H1 (cell line): ENCODE results near the gene C1GALT1. TPM values are rescaled to one million over a fixed set of nuclear protein-coding genes. Genes with fewer than 3 reads are reported as not detected.

ENCODE experiments used
- CTCF ChIA-PET: fragments of 300-600 bp; sonication (Branson Sonifier 250); formaldehyde crosslinking; loops from one replicate; lab custom pipeline; 2021; ENCODE audit not compliant: partially characterized antibody; lab: Charles Lee
- POLR2A ChIA-PET: fragments of 300-600 bp; sonication (Branson Sonifier 250); formaldehyde crosslinking; loops from one replicate; lab custom pipeline; 2021; ENCODE audit warnings: inconsistent platforms; ENCODE audit not compliant: partially characterized antibody; lab: Charles Lee
- DNase-seq, 2 experiments: peaks; one replicate each; pipeline versions ENCODE4 v3.0.0 to v3.0.0-alpha.2; 2010 to 2022; ENCODE audit warnings: low spot score in 2 of 2, low read depth in 1 of 2, mixed read lengths in 1 of 2
- FAIRE-seq: peaks from 2 replicates; lab custom pipeline; 2011; peaks lifted over from hg19 to GRCh38; lab: Jason Lieb, UNC
- H2AFZ ChIP-seq: 2 replicates; pipeline ENCODE4 v1.8.1; 2012; ENCODE audit warnings: low read length, inconsistent platforms
- H2AK5ac ChIP-seq: 2 replicates; pipeline ENCODE4 v1.6.1; 2013; ENCODE audit warnings: low read depth, low read length
- H2BK120ac ChIP-seq: replicated peaks from 2 replicates; pipeline ENCODE3; 2013; ENCODE audit warnings: low read depth, low read length, inconsistent platforms
- H2BK12ac ChIP-seq: 2 replicates; pipeline ENCODE4 v1.6.1; 2013; ENCODE audit warnings: low read depth, low read length
- H2BK15ac ChIP-seq: 2 replicates; pipeline ENCODE4 v1.6.1; 2013; ENCODE audit warnings: low read length
- H2BK20ac ChIP-seq: 2 replicates; pipeline ENCODE4 v1.6.1; 2013; ENCODE audit warnings: low read length
- H2BK5ac ChIP-seq: 2 replicates; pipeline ENCODE4 v1.6.1; 2013; ENCODE audit warnings: low read depth, low read length
- H3K14ac ChIP-seq: 2 replicates; pipeline ENCODE4 v1.6.1; 2013; ENCODE audit warnings: inconsistent platforms; ENCODE audit not compliant: insufficient read length
- H3K18ac ChIP-seq: 2 replicates; pipeline ENCODE4 v1.6.1; 2013; ENCODE audit warnings: low read length; ENCODE audit errors: extremely low read depth
- H3K23ac ChIP-seq: 2 replicates; pipeline ENCODE4 v1.6.1; 2013; ENCODE audit warnings: inconsistent platforms; ENCODE audit not compliant: insufficient read length
- H3K23me2 ChIP-seq: 2 replicates; pipeline ENCODE4 v1.6.1; 2013; ENCODE audit warnings: low read depth, low read length
- H3K27ac ChIP-seq: 2 replicates; pipeline ENCODE4 v1.6.1; 2011; ENCODE audit warnings: low read depth, low read length, inconsistent platforms
- H3K27me3 ChIP-seq, 4 experiments: replicated peaks in 1 of 4; 1 replicate in 1 of 4; 2 replicates in 3 of 4; pipeline versions ENCODE4 v1.6.1 to v1.8.1; 2011 to 2013; ENCODE audit warnings: low read length in 3 of 4, mild to moderate bottlenecking in 3 of 4, inconsistent platforms in 2 of 4, mixed read lengths in 2 of 4, moderate library complexity in 1 of 4; ENCODE audit not compliant: control insufficient read depth in 3 of 4, insufficient read depth in 3 of 4; ENCODE audit errors: extremely low read depth in 1 of 4
- H3K36me3 ChIP-seq, 4 experiments: 2 replicates each; pipeline versions ENCODE4 v1.6.1 to v1.8.1; 2011 to 2013; ENCODE audit warnings: mild to moderate bottlenecking in 4 of 4, low read length in 3 of 4, moderate library complexity in 2 of 4, control low read depth in 1 of 4, inconsistent platforms in 1 of 4; ENCODE audit not compliant: insufficient read depth in 4 of 4, control insufficient read depth in 2 of 4
- H3K4ac ChIP-seq: replicated peaks from 2 replicates; pipeline ENCODE3; 2013; ENCODE audit warnings: low read length, low read depth, mixed read lengths, inconsistent platforms; ENCODE audit not compliant: insufficient read length
- H3K4me1 ChIP-seq, 4 experiments: replicated peaks in 1 of 4; 1 replicate in 1 of 4; 2 replicates in 3 of 4; pipeline versions ENCODE4 v1.6.1 to v1.8.1; 2011 to 2013; ENCODE audit warnings: low read length in 3 of 4, inconsistent platforms in 2 of 4, mixed read lengths in 1 of 4; ENCODE audit not compliant: insufficient read depth in 4 of 4, control insufficient read depth in 3 of 4
- H3K4me2 ChIP-seq, 2 experiments: 2 replicates each; pipeline versions ENCODE4 v1.6.1 to v1.8.1; 2011 to 2013; ENCODE audit warnings: low read depth in 2 of 2, low read length in 2 of 2, control low read depth in 1 of 2, inconsistent platforms in 1 of 2, mild to moderate bottlenecking in 1 of 2; ENCODE audit not compliant: insufficient read depth in 1 of 2
- H3K4me3 ChIP-seq, 4 experiments: fragments of 200-600, 300-600 bp in 1 of 4; sonication (generic), shearing (Covaris generic), sonication (Bioruptor Twin) in 1 of 4; 2 replicates each; pipeline versions ENCODE4 v1.5.1 to v1.8.1; 2011 to 2016; ENCODE audit warnings: low read length in 4 of 4, low read depth in 3 of 4, control low read depth in 2 of 4, inconsistent platforms in 2 of 4, mild to moderate bottlenecking in 2 of 4, mixed read lengths in 1 of 4, moderate library complexity in 1 of 4; ENCODE audit not compliant: insufficient read depth in 2 of 4; ENCODE audit errors: extremely low read depth in 1 of 4
- H3K56ac ChIP-seq: replicated peaks from 2 replicates; pipeline ENCODE3; 2013; ENCODE audit warnings: low read depth, mild to moderate bottlenecking, mixed read lengths, low read length, inconsistent platforms; ENCODE audit not compliant: insufficient read length
- H3K79me1 ChIP-seq: 2 replicates; pipeline ENCODE4 v1.6.1; 2013; ENCODE audit warnings: low read depth, low read length, control low read depth
- H3K79me2 ChIP-seq, 2 experiments: 2 replicates each; pipeline versions ENCODE4 v1.6.1 to v1.8.1; 2012 to 2013; ENCODE audit warnings: low read length in 2 of 2, mild to moderate bottlenecking in 2 of 2, inconsistent platforms in 1 of 2; ENCODE audit not compliant: insufficient read depth in 2 of 2, control insufficient read depth in 1 of 2
- H3K9ac ChIP-seq, 4 experiments: replicated peaks in 1 of 4; 1 replicate in 1 of 4; 2 replicates in 3 of 4; pipeline versions ENCODE4 v1.6.1 to v1.8.1; 2011 to 2013; ENCODE audit warnings: low read depth in 3 of 4, low read length in 3 of 4, control low read depth in 2 of 4, mild to moderate bottlenecking in 2 of 4, moderate library complexity in 2 of 4, inconsistent platforms in 1 of 4; ENCODE audit errors: extremely low read depth in 1 of 4
- H3K9me3 ChIP-seq, 2 experiments: 2 replicates each; pipeline versions ENCODE4 v1.6.1 to v1.8.1; 2012 to 2013; ENCODE audit warnings: mild to moderate bottlenecking in 2 of 2, moderate library complexity in 2 of 2, control low read depth in 1 of 2, inconsistent platforms in 1 of 2, low read depth in 1 of 2, low read length in 1 of 2, mixed read lengths in 1 of 2; ENCODE audit not compliant: insufficient read depth in 2 of 2
- H4K20me1 ChIP-seq, 2 experiments: replicated peaks in 1 of 2; 2 replicates each; pipeline versions ENCODE3 to v1.8.1; 2011 to 2013; ENCODE audit warnings: inconsistent platforms in 2 of 2, low read length in 2 of 2, mild to moderate bottlenecking in 1 of 2; ENCODE audit not compliant: insufficient read depth in 2 of 2, control insufficient read depth in 1 of 2
- H4K5ac ChIP-seq: 2 replicates; pipeline ENCODE4 v1.6.1; 2013; ENCODE audit warnings: low read length, low read depth, mixed read lengths, inconsistent platforms; ENCODE audit not compliant: insufficient read length
- H4K8ac ChIP-seq: 2 replicates; pipeline ENCODE4 v1.8.0; 2013; ENCODE audit warnings: mild to moderate bottlenecking, moderate library complexity, low read length, inconsistent platforms; ENCODE audit not compliant: insufficient read depth; ENCODE audit errors: extremely low read depth
- H4K91ac ChIP-seq: replicated peaks from 2 replicates; pipeline ENCODE3; 2013; ENCODE audit warnings: low read length, mixed read lengths, inconsistent platforms; ENCODE audit not compliant: insufficient read length
- ASH2L ChIP-seq: fragments of 200-600, 300-600 bp; sonication (generic); IDR thresholded peaks from one replicate; pipeline ENCODE4 v1.7.1; 2017; ENCODE audit warnings: low read length
- CEBPB ChIP-seq: IDR thresholded peaks from 2 replicates; pipeline ENCODE4 v1.6.1; 2012; ENCODE audit warnings: low read depth, low read length
- EP300 ChIP-seq, 2 experiments: IDR thresholded peaks; 1 replicate in 1 of 2; 2 replicates in 1 of 2; pipeline ENCODE4 v1.6.1; 2011 to 2012; ENCODE audit warnings: low read depth in 2 of 2, low read length in 2 of 2, mild to moderate bottlenecking in 2 of 2, borderline replicate concordance in 1 of 2, inconsistent platforms in 1 of 2, moderate library complexity in 1 of 2
- EZH2 ChIP-seq: fragments of 200-600 bp; sonication (generic); IDR thresholded peaks from 2 replicates; pipeline ENCODE4 v1.7.1; 2012; ENCODE audit warnings: low read depth, mild to moderate bottlenecking, moderate library complexity, low read length, inconsistent platforms; ENCODE audit not compliant: severe bottlenecking
- HDAC2 ChIP-seq, 2 experiments: fragments of 300-600 bp in 1 of 2; sonication (generic) in 1 of 2; IDR thresholded peaks; 2 replicates each; pipeline ENCODE4 v1.6.1; 2011 to 2012; ENCODE audit warnings: low read depth in 2 of 2, low read length in 2 of 2, mild to moderate bottlenecking in 2 of 2, moderate library complexity in 2 of 2, borderline replicate concordance in 1 of 2, inconsistent platforms in 1 of 2
- POU5F1 ChIP-seq: IDR thresholded peaks from 2 replicates; pipeline ENCODE4 v1.6.1; 2011; ENCODE audit warnings: low read depth, mild to moderate bottlenecking, low read length, moderate library complexity
- SAP30 ChIP-seq: fragments of 300-600 bp; sonication (generic); IDR thresholded peaks from 2 replicates; pipeline ENCODE4 v1.7.1; 2012; ENCODE audit warnings: low read length, moderate library complexity, mild to moderate bottlenecking, inconsistent platforms; ENCODE audit not compliant: insufficient read depth, insufficient replicate concordance
- SP2 ChIP-seq: IDR thresholded peaks from 2 replicates; pipeline ENCODE4 v1.6.1; 2012; ENCODE audit warnings: mild to moderate bottlenecking, low read length, inconsistent platforms
- SRF ChIP-seq: IDR thresholded peaks from 2 replicates; pipeline ENCODE4 v1.6.1; 2011; ENCODE audit warnings: mild to moderate bottlenecking, low read depth, low read length, moderate library complexity
- ZNF274 ChIP-seq: IDR thresholded peaks from 2 replicates; pipeline ENCODE4 v1.7.0; 2012; ENCODE audit warnings: low read length, borderline replicate concordance; ENCODE audit errors: extremely low read depth
- WGBS, 2 experiments: shearing (Covaris generic) in 1 of 2; methylation state at CpG; one replicate each; pipeline versions ENCODE4 v1.1.6 to v1.1.7; 2013 to 2015; ENCODE audit warnings: low lambda C conversion rate in 2 of 2, mixed read lengths in 2 of 2, inconsistent platforms in 1 of 2, low coverage in 1 of 2, missing lambda C conversion rate in 1 of 2; ENCODE audit not compliant: insufficient replicate concordance in 2 of 2, insufficient coverage in 1 of 2, insufficient read length in 1 of 2; ENCODE audit errors: extremely low coverage in 1 of 2, missing lambda C conversion rate in 1 of 2; 5-methylcytosine and 5-hydroxymethylcytosine counted together
- polyA plus RNA-seq, 7 experiments: library from polyadenylated mRNA; depleted of rRNA in 3 of 7; stranded (reverse) in 5 of 7; unstranded in 2 of 7; fragments of >200 nt in 5 of 7; fragments of 200-250 nt in 2 of 7; gene quantifications; 1 replicate in 5 of 7; 2 replicates in 1 of 7; 4 replicates in 1 of 7; pipeline versions ENCODE4 v1.2.1 to v1.2.3, GENCODE V29; 2011 to 2013; ENCODE audit warnings: missing spikeins in 2 of 7, mixed read lengths in 2 of 7
- total RNA-seq: library from RNA; stranded (reverse); fragmentation: NEBNext Ultra II Directional; extraction: Animal tissue kit (Norgen Biotek cat#: 25700); gene quantifications from 2 replicates; pipeline ENCODE4 v1.2.1, GENCODE V29; 2021

The C1GALT1 gene
- total and polyA plus RNA-seq, 2 of the 8 experiments (the other 6 are each of a cell fraction or from before 2014, with no cell fraction given): 18.7 to 94.2 TPM

DNA sequence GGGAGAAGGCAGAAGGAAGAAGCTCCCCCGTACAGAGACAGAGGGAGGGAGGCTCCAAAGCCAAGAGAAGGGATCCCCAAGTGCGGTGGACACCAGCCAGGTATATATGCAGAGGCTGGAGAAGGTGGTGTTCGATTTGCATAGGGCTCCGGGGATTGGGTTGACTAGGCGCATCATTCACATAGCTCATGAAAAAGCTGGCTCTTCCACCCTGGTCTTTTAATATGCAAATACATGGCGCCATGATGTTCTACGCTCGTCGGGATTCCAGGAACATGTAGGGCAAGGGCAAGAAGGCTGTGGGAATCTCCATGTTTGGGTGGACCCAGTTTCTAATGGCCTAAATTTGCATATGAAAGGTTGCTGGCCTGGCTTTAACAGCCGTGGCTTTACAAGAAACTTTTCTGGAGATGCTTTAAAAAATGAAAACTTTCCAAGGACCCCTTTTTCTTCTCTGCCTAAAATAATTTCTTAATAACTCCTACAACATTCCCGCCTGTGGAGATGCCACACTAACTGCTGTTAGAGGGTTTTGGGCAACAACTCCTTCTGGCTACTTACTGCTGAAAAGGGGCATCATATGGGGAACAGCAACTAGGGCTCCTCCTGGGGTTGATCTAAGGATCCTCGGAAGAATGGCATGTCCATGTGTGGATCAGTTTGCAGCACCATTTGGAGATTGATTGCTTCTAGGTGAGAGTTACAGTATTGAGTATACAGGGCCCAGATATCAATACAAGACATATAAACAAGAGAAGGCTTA is 28.3 kb downstream of the C1GALT1 start:
- H3K36me3 ChIP-seq: peaks cover 0 to 18% (median 6%) of the 10 kb centered on the region in 4 experiments; a peak in 4 of 8 replicates
- H3K27me3 ChIP-seq: no peaks in the 10 kb centered on the region
- H2BK5ac ChIP-seq: peak overlapping the region; percentile 91
- H3K9ac ChIP-seq: peak overlapping the region in 3 of 4 experiments; percentile 26 to 57 (median 36); a peak in 2 of 7 replicates
- peak overlapping the region; percentile 64 to 68 for H3K4me2 ChIP-seq
- no peak overlapping the region for H3K23ac ChIP-seq
- H4K5ac ChIP-seq: peak overlapping the region; percentile 73
- H3K4me1 ChIP-seq: peaks cover 18 to 38% (median 29%) of the 10 kb centered on the region in 4 experiments
- H3K14ac ChIP-seq: no peak overlapping the region
- peaks cover 11 to 88% of the 10 kb centered on the region in 2 experiments for H3K79me2 ChIP-seq
- peaks cover 0 to 1% of the 10 kb centered on the region in 2 experiments for H4K20me1 ChIP-seq
- DNase-seq (peak; percentile 61 to 93), FAIRE-seq (peak; percentile 99)
- H3K27ac ChIP-seq: peak overlapping the region; percentile 91
- 0 out of 2 replicates have a peak overlapping the region, but pooled peaks have one; percentile 73 for H3K18ac ChIP-seq
- H2AK5ac ChIP-seq: no peak overlapping the region
- no peak overlapping the region for H2BK15ac ChIP-seq
- ChIA-PET CTCF (interaction anchor here (0.9 to 2.9 kb wide), 4 partner anchors 16 to 107 kb away, joined by 3 to 8 read pairs (median 4); partner anchors contain the start of gene C1GALT1), POLR2A (interaction anchor here (0.6 to 5.4 kb wide), 13 partner anchors 9 to 680 kb away, joined by 3 to 55 read pairs (median 4); partner anchors contain the start of gene C1GALT1)
- no peak overlapping the region for H3K4ac ChIP-seq
- no peak overlapping the region for H4K8ac ChIP-seq
- peaks cover 9% of the 10 kb centered on the region; the same call in 1 of the 2 replicates for H3K79me1 ChIP-seq
- no peak overlapping the region for H3K56ac ChIP-seq
- H3K23me2 ChIP-seq: peaks cover 8% of the 10 kb centered on the region
- H3K4me3 ChIP-seq: peak overlapping the region in 3 of 4 experiments; percentile 11 to 53 (median 12); a peak in 5 of 8 replicates
- peak overlapping the region; percentile 70; the same call in 1 of the 2 replicates for H2BK12ac ChIP-seq
- no peak overlapping the region for H2AFZ ChIP-seq
- H3K9me3 ChIP-seq: no peaks in the 10 kb centered on the region
- 9% methylated on average over 12 of the region's 12 CpGs; no CpG with 5 or more reads in 1 of the 2 experiments for WGBS, 2 experiments
- H2BK20ac ChIP-seq: 0 out of 2 replicates have a peak overlapping the region, but pooled peaks have one; percentile 82
- peak overlapping the region; percentile 98 for H2BK120ac ChIP-seq
- H4K91ac ChIP-seq: peak overlapping the region; percentile 80
- TF ChIP-seq SAP30: no peak
- TF ChIP-seq SP2: no peak
- no peak for TF ChIP-seq CEBPB
- no peak for TF ChIP-seq ZNF274
- peak in 1 of 2 experiments; percentile 72; a peak in 1 of 3 replicates for TF ChIP-seq EP300 (IDR thresholded peaks at IDR 0.05; ENCODE audit: borderline replicate concordance in 1 of 2, low read depth in 2 of 2, low read length in 2 of 2)
- peak; percentile 80 for TF ChIP-seq SRF
- TF ChIP-seq HDAC2 (IDR thresholded peaks at IDR 0.05; ENCODE audit: borderline replicate concordance in 1 of 2, low read depth in 2 of 2, low read length in 2 of 2): 0 out of 4 replicates have a peak, but pooled peaks of 1 of the 2 experiments have one; percentile 81
- TF ChIP-seq POU5F1: peak; percentile 82
- no peak for TF ChIP-seq EZH2
- peak; percentile 83 for TF ChIP-seq ASH2L
